Stimulated activated CD4-positive, alpha-beta T cell treated with anti-CD3 and anti-CD28 coated beads, Interleukin-2, amount 100 ng/mL, for 48 hours (primary cell): ENCODE data around the gene FYTTD1.

Experiments used
- DNase-seq, 2 donors: peaks; one replicate each; pipeline ENCODE4 v3.0.0-alpha.2; 2020

FYTTD1 gene

GRCh38 chr3:197793247-197793646 lies 43.6 kb downstream of the FYTTD1 start:
- DNase-seq = no peak

GRCh38 chr3:197794115-197794514 lies 44.4 kb downstream of the FYTTD1 start:
- no peak for DNase-seq

DNA sequence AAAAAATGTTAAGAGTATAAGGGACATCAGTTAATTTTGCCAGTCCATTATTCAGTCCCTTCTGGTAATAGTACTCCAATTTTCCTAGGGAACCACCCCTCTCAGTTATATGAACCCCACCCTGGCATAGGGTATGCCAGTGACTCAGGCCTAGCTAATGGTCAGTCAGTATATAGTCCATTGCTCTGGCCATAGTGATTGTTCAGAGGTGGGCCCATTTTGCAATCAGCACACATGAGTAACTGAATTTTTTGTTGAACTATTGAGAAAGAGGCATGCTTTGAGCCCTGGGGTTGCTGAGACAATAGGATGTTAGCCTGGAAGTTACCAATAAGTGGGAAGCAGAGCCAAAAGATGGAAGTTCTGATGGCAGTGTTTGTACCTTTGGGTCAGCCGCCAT lies 45.5 kb downstream of the FYTTD1 start:
- DNase-seq = no peak

DNA sequence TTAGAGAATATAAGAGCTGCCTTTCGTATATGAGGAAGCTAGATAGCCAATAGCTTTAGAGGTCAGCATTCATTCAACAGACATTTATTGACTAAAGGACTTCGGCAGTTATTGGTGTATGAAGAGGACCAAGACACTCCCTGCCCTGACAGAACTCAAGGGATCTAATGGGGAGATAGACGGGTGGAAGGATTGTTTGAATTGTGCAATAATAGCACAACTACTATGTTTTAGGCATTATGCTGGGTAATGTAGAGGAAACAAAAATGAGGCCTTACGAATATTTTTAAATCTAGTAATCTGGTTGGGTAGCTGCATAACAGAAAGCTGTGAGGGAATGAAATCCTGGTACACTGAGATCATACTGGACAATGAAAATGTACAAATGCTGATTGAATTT lies 46.4 kb downstream of the FYTTD1 start:
- no peak for DNase-seq

GRCh38 chr3:197798863-197799262 lies 49.2 kb downstream of the FYTTD1 start:
- no peak for DNase-seq

- DNase-seq = no peak
Measured at GRCh38 chr3:197800379-197800778, 50.7 kb downstream of the FYTTD1 start.

DNA sequence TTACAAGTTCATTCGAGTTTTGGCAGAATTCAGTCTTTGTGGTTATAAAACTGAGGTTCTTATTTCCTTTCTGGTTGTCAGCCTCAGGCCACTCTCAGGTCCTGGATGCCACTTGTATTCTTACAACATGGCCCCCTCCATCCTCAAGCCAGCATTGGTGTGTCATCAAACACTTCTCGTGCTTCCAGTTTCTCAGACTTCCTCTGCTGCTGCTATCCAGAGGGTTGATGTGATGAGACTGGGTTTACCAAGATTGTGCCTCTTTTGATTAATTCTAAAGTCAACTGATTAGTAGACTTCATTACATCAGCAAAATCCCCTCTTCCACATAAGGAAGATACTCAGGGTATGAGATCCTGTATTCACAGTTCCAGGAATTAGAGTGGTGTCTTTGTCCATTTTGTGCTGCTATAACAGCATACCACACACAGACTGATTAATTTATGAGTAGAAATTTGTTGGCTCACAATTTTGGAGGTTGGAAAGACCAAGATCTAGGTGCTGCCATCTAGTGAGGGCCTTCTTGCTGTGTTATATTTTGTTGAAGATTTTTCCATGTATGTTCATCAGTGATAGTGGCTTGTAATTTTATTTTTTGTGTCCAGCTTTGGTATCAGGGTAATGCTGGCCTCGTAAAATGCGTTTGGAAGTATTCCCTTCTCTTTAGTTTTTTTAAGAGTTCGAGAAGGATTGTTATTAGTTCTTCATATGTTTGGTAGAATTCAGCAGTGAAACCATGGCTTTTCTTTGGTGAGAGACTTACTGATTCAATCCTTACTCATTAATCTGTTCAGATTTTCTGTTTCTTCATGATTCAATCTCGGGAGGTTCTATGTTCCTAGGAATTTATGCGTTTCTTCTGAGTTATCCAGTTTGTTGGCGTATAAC lies 52.5 kb downstream of the FYTTD1 start:
- peak in 1 of 2 donors; percentile 17 for DNase-seq

DNA sequence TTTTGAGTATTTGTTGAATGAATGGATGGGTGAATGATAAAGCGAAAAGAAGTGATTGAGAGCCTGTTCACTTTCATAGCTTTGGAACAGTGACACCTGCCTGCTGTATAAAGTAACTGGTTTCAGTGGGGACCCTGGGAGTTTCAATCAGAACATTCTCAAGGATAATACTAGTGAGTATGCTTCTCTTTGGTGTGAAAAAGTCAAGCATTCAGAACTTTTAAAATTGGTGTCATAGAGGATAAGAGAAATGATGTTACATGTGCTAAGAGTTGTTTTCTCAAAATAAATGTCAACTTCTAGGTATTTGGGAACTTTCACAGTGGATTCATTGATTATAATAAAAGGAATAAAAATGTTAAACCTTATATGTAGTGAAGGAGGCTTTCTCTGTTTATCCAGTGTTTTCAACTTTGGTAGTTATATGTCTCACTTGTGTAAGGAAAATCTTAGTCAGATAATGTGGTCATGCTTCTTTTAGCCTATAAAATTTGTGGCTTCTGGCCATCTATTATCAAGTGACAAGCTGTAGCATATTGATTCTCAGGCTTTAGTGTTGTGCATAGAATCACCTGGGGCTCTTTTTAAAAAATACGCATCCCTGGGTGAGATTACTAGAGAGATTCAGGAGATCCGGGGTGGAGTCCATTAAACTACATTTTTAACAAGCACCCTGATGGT lies 53.2 kb downstream of the FYTTD1 start:
- no peak for DNase-seq

GRCh38 chr3:197804511-197804910 lies 54.8 kb downstream of the FYTTD1 start:
- DNase-seq = no peak

DNA sequence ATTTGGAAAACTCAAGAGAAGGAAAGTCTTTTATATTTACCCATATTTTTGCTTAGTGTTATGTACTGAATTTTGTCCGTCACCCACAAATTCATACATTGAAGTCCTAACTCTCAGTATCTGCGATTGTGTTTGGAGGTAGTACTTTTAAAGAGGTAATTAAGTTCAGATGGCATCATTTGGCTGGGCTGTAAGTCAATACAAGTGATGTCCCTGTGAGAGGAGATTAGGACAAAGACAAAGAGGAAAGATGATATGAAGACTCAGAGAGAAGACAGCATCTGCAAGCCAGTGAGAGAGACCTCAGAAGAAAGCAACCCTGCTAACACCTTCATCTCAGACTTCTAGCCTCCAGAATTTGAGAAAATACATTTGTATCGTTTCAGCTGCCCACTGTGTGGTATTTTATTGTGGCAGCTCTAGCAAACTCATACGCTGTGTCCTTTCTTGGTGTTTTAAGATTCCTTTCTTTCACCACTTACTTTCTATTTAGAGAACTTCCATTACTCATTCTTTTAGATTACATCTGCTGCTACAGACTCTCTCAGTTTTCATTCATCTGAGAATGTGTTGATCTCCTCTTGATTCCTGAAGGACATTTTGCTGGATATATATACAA lies 58.4 kb downstream of the FYTTD1 start:
- no peak for DNase-seq

GRCh38 chr3:197809356-197810020 lies 59.8 kb downstream of the FYTTD1 start:
- DNase-seq = no peak

GRCh38 chr3:197810901-197811300 lies 61.2 kb downstream of the FYTTD1 start:
- no peak for DNase-seq

- DNase-seq = no peak
Measured at GRCh38 chr3:197811343-197811742, 61.7 kb downstream of the FYTTD1 start.

DNA sequence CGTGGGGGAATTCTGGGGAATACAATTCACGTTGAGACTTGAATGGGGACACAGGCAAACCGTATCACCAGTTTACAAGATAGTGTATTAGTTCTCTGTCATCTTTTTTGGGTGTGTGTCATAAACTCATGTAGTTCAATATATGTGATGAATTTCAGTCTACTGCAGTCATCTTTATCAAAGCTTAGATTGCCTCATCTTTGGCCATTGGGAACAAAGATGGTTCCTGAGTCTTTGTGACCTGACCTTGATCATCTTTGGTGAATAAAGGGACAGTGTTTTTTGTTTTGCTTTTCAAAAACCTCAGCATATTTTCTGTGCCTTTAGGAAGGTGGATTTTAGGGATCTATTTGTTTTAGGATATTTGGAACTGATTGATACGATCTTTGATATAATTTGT lies 64.7 kb downstream of the FYTTD1 start:
- DNase-seq = no peak

DNA sequence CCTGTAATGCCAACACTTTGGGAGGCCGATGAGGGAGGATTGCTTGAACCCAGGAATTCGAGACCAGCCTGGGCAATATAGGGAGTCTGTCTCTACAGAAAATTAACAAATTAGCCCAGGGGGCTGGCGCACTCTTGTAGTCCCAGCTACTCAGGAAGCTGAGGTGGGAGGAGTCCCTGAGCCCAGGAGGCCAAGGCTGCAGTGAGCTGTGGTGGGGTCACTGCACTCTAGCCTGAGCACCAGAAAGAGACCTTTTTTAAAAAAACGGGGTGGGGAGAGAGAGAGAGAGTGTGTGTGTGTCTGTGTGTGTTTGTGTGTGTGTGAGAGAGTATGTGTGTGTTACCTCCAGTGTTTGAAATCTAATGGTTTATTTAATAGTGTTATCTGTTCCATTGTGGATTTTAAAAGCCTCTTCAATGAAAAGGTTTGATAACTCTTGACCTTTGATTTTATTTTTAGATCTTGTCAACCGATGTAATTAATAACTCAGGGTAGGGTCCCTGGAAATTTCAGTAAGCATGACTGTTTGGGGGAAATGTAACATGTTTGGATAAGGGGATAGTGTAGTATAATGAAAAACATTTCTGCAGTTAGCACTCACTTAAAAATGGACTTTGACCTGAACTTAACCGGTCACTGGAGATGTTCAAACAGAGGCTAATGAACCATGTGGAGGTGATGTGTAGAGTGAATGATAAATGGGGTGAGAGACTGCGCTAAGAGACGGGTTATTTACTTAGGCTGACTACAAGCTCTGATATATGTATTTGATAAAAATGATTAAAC lies 71.1 kb downstream of the FYTTD1 start:
- no peak for DNase-seq

DNA sequence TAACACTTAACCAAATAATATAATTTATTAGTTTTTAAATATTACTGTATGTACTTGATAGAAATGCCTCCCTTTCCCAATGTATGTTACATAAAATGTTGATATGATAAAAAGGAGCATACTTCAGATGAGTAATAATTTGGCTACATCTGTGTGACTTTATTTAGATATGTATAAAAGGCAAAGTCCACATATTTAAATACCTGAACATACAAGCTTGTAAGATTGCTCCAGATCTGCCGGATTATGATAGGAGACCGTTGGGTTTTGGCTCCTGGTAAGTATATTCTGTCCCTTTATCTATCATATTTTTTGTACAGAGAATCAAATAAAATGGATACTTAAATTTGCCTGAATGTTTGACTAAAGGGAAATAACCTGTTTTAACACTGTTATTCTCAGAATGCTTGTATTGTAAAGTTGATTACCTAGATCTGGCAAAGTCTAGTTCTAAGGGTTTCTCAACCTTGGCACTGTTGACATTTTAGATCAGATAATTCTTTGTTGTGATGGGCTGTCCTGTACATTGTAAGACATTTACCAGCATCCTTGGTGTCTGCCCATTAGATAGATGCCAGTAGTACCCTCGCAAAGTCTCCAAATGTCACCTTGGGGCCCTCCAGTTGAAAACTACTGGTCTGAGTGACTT lies 79.8 kb downstream of the FYTTD1 start:
- DNase-seq = no peak

DNA sequence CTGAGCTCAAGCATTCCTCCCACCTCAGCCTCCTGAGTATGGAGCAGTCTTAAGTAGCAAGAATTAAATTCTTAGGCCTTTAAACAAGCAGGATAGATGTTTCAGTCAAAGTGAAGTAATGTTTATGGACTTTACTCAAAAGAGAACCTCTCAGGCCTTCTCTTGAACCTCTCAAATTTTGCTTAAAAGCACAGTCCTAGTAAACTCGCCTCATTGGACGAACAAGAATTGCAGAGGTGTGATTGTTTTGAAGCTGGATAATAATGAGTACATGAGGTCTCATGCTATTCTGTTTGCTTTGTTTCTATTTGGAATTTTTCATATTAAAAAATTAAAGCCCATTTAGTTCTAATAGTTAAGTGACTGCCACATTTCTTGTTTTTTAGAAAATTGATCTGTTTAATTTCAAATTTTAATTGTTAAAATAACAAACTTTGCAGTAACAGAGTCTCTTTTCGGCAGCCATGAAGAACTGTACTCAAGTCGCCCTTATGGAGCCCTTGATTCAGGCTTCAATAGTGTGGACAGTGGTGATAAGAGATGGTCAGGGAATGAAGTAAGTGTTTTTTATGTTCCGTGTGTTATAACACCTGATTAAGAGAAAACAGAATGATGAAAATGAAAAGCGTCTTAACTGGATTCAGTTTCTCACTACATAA lies 80.8 kb downstream of the FYTTD1 start:
- no peak for DNase-seq

DNA sequence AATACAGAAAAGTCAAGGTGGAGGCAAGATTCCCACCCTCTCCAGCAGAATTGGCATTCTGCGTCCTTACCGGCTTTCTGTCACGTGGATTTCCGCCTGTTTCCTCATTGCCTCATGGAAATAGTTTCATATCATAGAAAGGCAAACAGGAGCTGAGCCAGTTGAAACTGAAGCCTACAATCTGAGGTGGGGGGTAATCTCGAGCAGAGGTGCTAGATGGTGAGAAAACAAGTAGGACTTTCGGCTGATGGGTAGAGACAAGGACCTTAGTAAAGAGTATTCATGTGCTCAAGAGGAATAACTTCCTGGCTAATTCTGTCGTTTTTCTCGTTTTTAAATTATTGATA lies 81.3 kb downstream of the FYTTD1 start:
- DNase-seq = no peak

- no peak for DNase-seq
Measured at GRCh38 chr3:197833930-197834715, 84.4 kb downstream of the FYTTD1 start.

- no peak for DNase-seq
Measured at GRCh38 chr3:197835509-197835908, 85.8 kb downstream of the FYTTD1 start.

GRCh38 chr3:197836244-197836643 lies 86.6 kb downstream of the FYTTD1 start:
- no peak for DNase-seq
